WI38 (cell line): ENCODE data around the gene TMEM94.

Experiments
- H3K4me3 ChIP-seq: 2 replicates; pipeline ENCODE4 v1.5.1; 2011; ENCODE audit warnings: low read depth, mild to moderate bottlenecking, control low read depth, low read length
- TF ChIP-seq, protein P1 (sequence below): IDR thresholded peaks from 2 replicates; pipeline ENCODE4 v1.5.1; 2012; ENCODE audit warnings: low read depth, mild to moderate bottlenecking, control low read depth, low read length

TMEM94 gene

DNA sequence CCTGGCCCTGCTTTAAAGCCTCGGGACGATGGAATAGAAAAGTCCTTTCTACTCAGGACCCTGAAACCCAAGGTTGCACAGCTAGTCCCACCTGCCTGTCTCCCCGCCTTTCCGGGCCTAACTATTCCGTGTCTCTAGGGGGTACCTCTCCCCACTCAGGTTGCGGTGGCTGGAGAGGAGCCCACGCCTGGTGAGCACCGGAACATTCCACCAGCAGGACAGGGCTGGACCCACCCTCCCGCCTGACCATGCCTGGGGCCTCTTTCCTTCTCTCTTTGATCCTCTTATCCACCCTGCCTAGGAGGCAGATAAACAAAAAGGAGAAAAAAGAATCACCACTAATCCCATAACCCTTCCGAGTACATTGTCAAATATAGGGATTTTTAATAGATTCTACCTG lies 79.9 kb downstream of the TMEM94 start:
- H3K4me3 ChIP-seq, result no peak overlapping the region
- TF ChIP-seq, protein P1, sequence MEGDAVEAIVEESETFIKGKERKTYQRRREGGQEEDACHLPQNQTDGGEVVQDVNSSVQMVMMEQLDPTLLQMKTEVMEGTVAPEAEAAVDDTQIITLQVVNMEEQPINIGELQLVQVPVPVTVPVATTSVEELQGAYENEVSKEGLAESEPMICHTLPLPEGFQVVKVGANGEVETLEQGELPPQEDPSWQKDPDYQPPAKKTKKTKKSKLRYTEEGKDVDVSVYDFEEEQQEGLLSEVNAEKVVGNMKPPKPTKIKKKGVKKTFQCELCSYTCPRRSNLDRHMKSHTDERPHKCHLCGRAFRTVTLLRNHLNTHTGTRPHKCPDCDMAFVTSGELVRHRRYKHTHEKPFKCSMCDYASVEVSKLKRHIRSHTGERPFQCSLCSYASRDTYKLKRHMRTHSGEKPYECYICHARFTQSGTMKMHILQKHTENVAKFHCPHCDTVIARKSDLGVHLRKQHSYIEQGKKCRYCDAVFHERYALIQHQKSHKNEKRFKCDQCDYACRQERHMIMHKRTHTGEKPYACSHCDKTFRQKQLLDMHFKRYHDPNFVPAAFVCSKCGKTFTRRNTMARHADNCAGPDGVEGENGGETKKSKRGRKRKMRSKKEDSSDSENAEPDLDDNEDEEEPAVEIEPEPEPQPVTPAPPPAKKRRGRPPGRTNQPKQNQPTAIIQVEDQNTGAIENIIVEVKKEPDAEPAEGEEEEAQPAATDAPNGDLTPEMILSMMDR, result no peak

GRCh38 chr17:75539967-75540729 lies 83.7 kb downstream of the TMEM94 start:
- TF ChIP-seq, protein P1, result no peak
- no peak overlapping the region for H3K4me3 ChIP-seq

DNA sequence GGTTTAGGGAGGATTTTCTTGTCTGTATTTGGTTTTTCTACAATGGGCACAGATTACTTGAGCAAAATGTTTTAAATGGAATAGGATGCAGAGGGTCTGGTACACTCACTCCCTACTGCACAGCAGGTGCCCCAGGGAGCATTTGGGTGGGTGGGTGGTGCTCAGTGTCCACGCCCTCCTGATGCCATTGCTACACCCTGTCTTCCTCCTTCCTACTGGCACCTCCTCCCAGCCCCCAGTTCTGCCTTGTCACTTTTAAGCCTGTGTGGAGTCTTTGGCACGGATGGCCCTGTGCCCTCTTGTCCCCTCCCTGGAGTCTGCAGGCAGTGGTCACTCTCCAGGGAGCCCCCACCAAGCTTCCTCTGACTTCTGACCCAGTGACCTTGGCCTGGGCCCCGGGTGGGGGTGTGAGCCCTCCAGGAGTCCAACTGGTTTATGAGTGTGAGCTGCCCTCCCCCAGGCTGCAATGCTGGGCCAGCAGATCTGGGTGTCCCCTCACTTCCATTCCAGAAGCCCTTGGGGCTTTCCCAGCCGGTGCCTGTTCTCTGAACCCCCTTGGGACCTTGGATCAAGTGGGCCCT lies 84.6 kb downstream of the TMEM94 start:
- H3K4me3 ChIP-seq, result no peak overlapping the region

GRCh38 chr17:75542229-75542628 lies 85.8 kb downstream of the TMEM94 start:
- no peak overlapping the region for H3K4me3 ChIP-seq
- TF ChIP-seq, protein P1, result no peak

More for the DNA sequence above, 84.6 kb downstream of the TMEM94 start:
- TF ChIP-seq, protein P1, result no peak

GRCh38 chr17:75542728-75543336 lies 86.4 kb downstream of the TMEM94 start:
- TF ChIP-seq, protein P1, result no peak
- no peak overlapping the region for H3K4me3 ChIP-seq

DNA sequence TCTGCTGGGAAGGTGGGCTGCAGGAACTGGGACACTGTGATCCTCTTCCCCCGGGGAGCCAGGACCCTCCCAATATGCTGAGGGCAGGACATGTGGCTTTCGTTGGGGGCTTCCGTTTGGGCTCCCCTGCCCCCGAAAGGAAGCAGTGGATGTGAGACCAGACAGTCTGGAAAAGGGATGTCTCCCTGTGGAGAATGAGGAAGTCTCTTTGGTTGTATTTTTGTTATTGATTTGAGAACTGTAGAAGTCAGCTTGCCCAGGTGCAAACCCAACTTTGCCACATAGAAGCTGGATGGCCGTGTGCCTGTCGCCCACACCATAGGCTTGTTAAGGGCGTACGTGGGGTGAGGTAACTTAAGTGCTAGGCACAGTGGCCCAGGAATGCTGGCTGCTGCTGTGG lies 87.8 kb downstream of the TMEM94 start:
- H3K4me3 ChIP-seq, result no peak overlapping the region
- TF ChIP-seq, protein P1, result no peak

DNA sequence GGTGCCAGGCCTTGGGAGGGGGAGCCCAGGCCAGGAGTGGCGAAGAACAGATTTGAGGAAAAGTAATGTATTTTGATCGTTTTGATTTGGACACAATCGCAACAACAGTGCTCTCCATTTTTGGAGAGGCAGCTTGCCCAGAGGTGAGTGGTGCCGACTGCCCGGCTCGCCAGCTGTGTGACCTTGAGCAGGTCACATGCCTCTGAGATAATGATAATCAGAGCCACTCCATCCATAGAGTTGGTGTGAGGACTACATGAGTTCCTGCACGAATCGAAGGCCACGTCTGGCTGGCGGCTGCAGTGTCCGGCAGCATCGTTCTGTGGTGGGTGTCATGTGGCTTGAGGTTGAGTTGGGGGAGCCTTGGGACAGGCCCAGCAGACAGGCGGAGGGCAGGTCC lies 89.7 kb downstream of the TMEM94 start:
- no peak overlapping the region for H3K4me3 ChIP-seq
- TF ChIP-seq, protein P1, result no peak
